GM12878 (cell line): ENCODE results near the gene TFCP2.

Experiments used
- EZH2 ChIP-seq: IDR thresholded peaks from 2 replicates; pipeline ENCODE4 v1.6.1; 2012; ENCODE audit warnings: low read depth, mild to moderate bottlenecking, control low read depth, inconsistent platforms, low read length, borderline replicate concordance; ENCODE audit not compliant: control insufficient read depth
- IKZF2 ChIP-seq, 2 experiments: fragments of 450-650 bp; IDR thresholded peaks; 2 replicates each; pipeline ENCODE4 v1.6.1; 2017; ENCODE audit warnings: mild to moderate bottlenecking in 2 of 2, moderate library complexity in 2 of 2
- POLR2AphosphoS5 ChIP-seq: IDR thresholded peaks from 2 replicates; pipeline ENCODE4 v1.6.1; 2011; ENCODE audit warnings: mild to moderate bottlenecking, low read length, inconsistent platforms
- RBBP5 ChIP-seq: fragments of 200-600 bp; sonication (generic); conservative IDR thresholded peaks from 2 replicates; pipeline ENCODE4 v1.6.1; 2016
- TARDBP ChIP-seq: IDR thresholded peaks from 2 replicates; pipeline ENCODE4 v1.6.1; 2016; ENCODE audit warnings: borderline replicate concordance
- TF ChIP-seq, protein P1 (sequence below), 3 experiments: IDR thresholded peaks in 2 of 3; conservative IDR thresholded peaks in 1 of 3; 2 replicates each; pipeline ENCODE4 v1.5.1; 2011; ENCODE audit warnings: low read depth in 3 of 3, low read length in 3 of 3, mild to moderate bottlenecking in 3 of 3, control low read depth in 2 of 3, moderate library complexity in 2 of 3, inconsistent platforms in 1 of 3, mixed read lengths in 1 of 3; ENCODE audit not compliant: control insufficient read depth in 2 of 3, insufficient read depth in 1 of 3; ENCODE audit errors: extremely low read depth in 1 of 3

GRCh38 chr12:51208016-51208660 is 35.2 kb upstream of the TFCP2 start:
- TF ChIP-seq, protein P1, sequence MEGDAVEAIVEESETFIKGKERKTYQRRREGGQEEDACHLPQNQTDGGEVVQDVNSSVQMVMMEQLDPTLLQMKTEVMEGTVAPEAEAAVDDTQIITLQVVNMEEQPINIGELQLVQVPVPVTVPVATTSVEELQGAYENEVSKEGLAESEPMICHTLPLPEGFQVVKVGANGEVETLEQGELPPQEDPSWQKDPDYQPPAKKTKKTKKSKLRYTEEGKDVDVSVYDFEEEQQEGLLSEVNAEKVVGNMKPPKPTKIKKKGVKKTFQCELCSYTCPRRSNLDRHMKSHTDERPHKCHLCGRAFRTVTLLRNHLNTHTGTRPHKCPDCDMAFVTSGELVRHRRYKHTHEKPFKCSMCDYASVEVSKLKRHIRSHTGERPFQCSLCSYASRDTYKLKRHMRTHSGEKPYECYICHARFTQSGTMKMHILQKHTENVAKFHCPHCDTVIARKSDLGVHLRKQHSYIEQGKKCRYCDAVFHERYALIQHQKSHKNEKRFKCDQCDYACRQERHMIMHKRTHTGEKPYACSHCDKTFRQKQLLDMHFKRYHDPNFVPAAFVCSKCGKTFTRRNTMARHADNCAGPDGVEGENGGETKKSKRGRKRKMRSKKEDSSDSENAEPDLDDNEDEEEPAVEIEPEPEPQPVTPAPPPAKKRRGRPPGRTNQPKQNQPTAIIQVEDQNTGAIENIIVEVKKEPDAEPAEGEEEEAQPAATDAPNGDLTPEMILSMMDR (IDR thresholded peaks at IDR 0.05 in 2 of 3, conservative IDR thresholded peaks at IDR 0.05 in 1 of 3; ENCODE audit: control insufficient read depth in 2 of 3, extremely low read depth in 1 of 3, insufficient read depth in 1 of 3, low read depth in 3 of 3, low read length in 3 of 3), result no peak
- TF ChIP-seq IKZF2 (IDR thresholded peaks at IDR 0.05) (no peak), TARDBP (no peak), POLR2AphosphoS5 (no peak), RBBP5 (no peak), EZH2 (no peak)
